ENCODE data around the gene SCO2.

DNA sequence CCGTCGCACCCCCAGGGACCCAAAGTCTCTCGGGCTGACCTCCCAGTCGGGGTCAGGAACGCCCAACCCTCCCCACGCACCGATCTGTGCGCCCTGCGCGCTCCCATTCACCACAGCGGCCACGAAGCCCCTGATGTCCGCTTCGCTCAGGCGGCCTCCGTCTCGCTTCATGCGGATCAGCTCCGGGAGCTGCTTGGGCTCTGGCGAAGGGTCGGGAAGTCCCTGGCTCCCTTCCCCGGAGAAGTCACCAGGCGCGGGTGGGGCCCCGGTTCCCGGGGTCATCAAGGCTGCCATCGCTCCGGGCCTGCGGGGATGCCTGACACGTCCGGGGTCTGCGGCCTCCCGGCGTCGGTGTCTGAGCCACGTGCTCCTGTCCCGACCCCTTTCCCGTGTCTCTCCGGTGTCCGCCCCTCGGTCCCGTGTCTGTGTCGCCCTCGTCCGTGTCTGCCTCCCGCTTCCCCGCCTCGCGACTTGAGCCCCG, 4.1 kb upstream of the SCO2 start:
- peak; percentile 16; the same call in 1 of the 2 replicates for TF ChIP-seq POLR2A (IDR thresholded peaks at IDR 0.05; ENCODE audit: low read depth, low read length)
- no peak for TF ChIP-seq TAF1 (IDR thresholded peaks at IDR 0.05; ENCODE audit: borderline replicate concordance, low read depth, low read length)
- TF ChIP-seq POLR2AphosphoS5 (IDR thresholded peaks at IDR 0.05; ENCODE audit: low read depth, low read length) = peak; percentile 51
